Neuronal stem cell (in vitro differentiated cells): ENCODE data around the gene KRT75.
A peak's percentile ranks its signal among the peaks of the same experiment; 100 is the strongest.

Experiments used
- DNase-seq: peaks from one replicate; pipeline ENCODE4 v3.0.0-alpha.2; 2013; ENCODE audit warnings: low spot score
- H2AFZ ChIP-seq: one replicate; pipeline ENCODE4 v1.6.1; 2013; ENCODE audit warnings: mild to moderate bottlenecking, low read length, inconsistent platforms
- H2AK5ac ChIP-seq: 2 replicates; pipeline ENCODE4 v1.6.1; 2013; ENCODE audit warnings: low read depth, mild to moderate bottlenecking, inconsistent platforms, low read length, moderate library complexity, mixed read lengths
- H2BK120ac ChIP-seq: 2 replicates; pipeline ENCODE4 v1.6.1; 2013; ENCODE audit warnings: low read depth, mild to moderate bottlenecking, inconsistent platforms, low read length, moderate library complexity, mixed read lengths
- H2BK12ac ChIP-seq: one replicate; pipeline ENCODE4 v1.6.1; 2013; ENCODE audit warnings: low read length, inconsistent platforms
- H2BK15ac ChIP-seq: 2 replicates; pipeline ENCODE4 v1.6.1; 2013; ENCODE audit warnings: mild to moderate bottlenecking, low read length, inconsistent platforms, mixed read lengths
- H2BK5ac ChIP-seq: one replicate; pipeline ENCODE4 v1.6.1; 2013; ENCODE audit warnings: inconsistent platforms, mild to moderate bottlenecking, low read length, moderate library complexity
- H3K14ac ChIP-seq: one replicate; pipeline ENCODE4 v1.6.1; 2013; ENCODE audit warnings: low read length, inconsistent platforms
- H3K18ac ChIP-seq: 2 replicates; pipeline ENCODE4 v1.6.1; 2013; ENCODE audit warnings: low read length, inconsistent platforms
- H3K23ac ChIP-seq: 2 replicates; pipeline ENCODE4 v1.6.1; 2013; ENCODE audit warnings: low read depth, mild to moderate bottlenecking, mixed read lengths, low read length, inconsistent platforms; ENCODE audit not compliant: poor library complexity
- H3K27ac ChIP-seq: replicated peaks from 3 replicates; pipeline ENCODE4 v1.5.1; 2013; ENCODE audit warnings: low read length, inconsistent platforms
- H3K27me3 ChIP-seq, 3 experiments: 2 replicates each; pipeline ENCODE4 v1.6.1; 2013; ENCODE audit warnings: low read length in 3 of 3, mild to moderate bottlenecking in 2 of 3, inconsistent platforms in 1 of 3, low read depth in 1 of 3, mixed read lengths in 1 of 3, moderate library complexity in 1 of 3; ENCODE audit not compliant: control insufficient read depth in 3 of 3, insufficient read depth in 3 of 3
- H3K36me3 ChIP-seq, 2 donors: replicated peaks in 1 of 2; 2 replicates each; pipeline ENCODE4 v1.6.1; 2013; ENCODE audit warnings: low read length in 2 of 2; ENCODE audit not compliant: control insufficient read depth in 2 of 2, insufficient read depth in 2 of 2
- H3K4ac ChIP-seq: 2 replicates; pipeline ENCODE4 v1.6.1; 2013; ENCODE audit warnings: inconsistent platforms, mild to moderate bottlenecking, low read length, moderate library complexity
- H3K4me1 ChIP-seq, 2 donors: 1 replicate in 1 of 2; 2 replicates in 1 of 2; pipeline ENCODE4 v1.6.1; 2013; ENCODE audit warnings: low read length in 2 of 2, low read depth in 1 of 2; ENCODE audit not compliant: control insufficient read depth in 2 of 2, insufficient read depth in 1 of 2
- H3K4me2 ChIP-seq: one replicate; pipeline ENCODE4 v1.6.1; 2013; ENCODE audit warnings: mild to moderate bottlenecking, low read length, inconsistent platforms; ENCODE audit not compliant: insufficient read depth, poor library complexity, severe bottlenecking
- H3K4me3 ChIP-seq, 2 donors: 2 replicates each; pipeline ENCODE4 v1.5.1; 2013; ENCODE audit warnings: low read length in 2 of 2, mild to moderate bottlenecking in 2 of 2, inconsistent platforms in 1 of 2, moderate library complexity in 1 of 2
- H3K79me1 ChIP-seq: one replicate; pipeline ENCODE4 v1.6.1; 2013; ENCODE audit warnings: low read depth, mild to moderate bottlenecking, inconsistent platforms, low read length, moderate library complexity
- H3K9ac ChIP-seq: one replicate; pipeline ENCODE4 v1.6.1; 2013; ENCODE audit warnings: mild to moderate bottlenecking, low read depth, low read length, inconsistent platforms; ENCODE audit not compliant: poor library complexity
- H3K9me3 ChIP-seq, 2 donors: replicated peaks in 1 of 2; 2 replicates each; pipeline versions ENCODE3 to v1.6.1; 2013; ENCODE audit warnings: low read length in 2 of 2, mild to moderate bottlenecking in 2 of 2, inconsistent platforms in 1 of 2, low read depth in 1 of 2, mixed read lengths in 1 of 2, moderate library complexity in 1 of 2; ENCODE audit not compliant: control insufficient read depth in 2 of 2, insufficient read depth in 1 of 2
- H4K8ac ChIP-seq: one replicate; pipeline ENCODE4 v1.6.1; 2013; ENCODE audit warnings: low read depth, mild to moderate bottlenecking, inconsistent platforms, low read length, moderate library complexity
- H4K91ac ChIP-seq: one replicate; pipeline ENCODE4 v1.6.1; 2013; ENCODE audit warnings: low read length, low read depth, mild to moderate bottlenecking, inconsistent platforms; ENCODE audit not compliant: poor library complexity
- WGBS, 2 donors: extraction: QIAGEN DNeasy Blood & Tissue Kit; methylation state at CpG; one replicate each; pipeline ENCODE4 v1.1.7; 2013; ENCODE audit warnings: missing lambda C conversion rate in 2 of 2, mixed read lengths in 1 of 2; ENCODE audit not compliant: insufficient read length in 2 of 2, insufficient replicate concordance in 1 of 2; ENCODE audit errors: extremely low coverage in 2 of 2; 5-methylcytosine and 5-hydroxymethylcytosine counted together

The KRT75 gene

DNA sequence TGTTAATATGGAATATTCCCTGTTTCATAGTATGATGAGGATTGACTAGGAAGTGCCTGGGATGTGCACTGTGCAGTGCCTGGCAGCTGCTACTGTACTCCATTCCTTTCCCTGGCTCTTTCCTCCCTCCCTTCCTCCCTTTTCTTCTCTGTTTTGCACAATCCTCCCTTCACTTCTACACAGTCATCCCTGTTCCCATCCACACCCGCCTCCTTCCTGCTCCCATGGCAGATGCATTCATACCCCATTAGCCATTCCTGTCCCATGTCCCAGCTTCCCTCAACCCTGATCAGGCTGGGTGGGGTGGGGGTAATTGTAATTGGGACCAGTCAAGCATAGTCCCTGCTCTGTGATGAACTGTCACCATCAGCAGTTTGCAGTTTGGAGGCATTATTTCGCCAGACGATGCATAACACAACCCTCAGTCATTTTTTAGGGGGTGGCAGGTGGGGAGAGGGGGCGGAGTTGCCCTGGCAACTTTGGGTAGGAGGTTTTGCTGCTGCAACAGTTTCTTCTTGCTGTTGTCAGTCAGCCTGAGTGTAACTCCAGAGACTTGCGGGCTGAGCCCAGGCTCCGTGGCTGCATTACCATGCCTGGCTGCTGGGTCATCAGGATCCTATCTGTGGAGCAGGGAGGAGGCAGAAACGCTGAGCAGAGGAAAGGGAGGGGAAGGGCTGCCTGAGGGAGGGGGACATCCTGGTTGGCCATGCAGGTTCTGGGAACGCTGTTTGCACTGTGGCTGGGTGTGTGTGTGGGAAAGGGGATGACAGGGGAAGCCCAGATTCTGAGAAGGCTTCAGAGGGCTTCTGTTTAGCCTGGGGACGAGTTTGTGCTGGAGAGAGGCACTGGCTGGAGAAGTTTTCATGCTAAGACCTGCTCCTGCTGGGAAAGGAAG lies 44.6 kb downstream of the KRT75 start:
- no peak overlapping the region for H3K4me3 ChIP-seq
- H3K79me1 ChIP-seq: no peaks in the 10 kb centered on the region
- H4K91ac ChIP-seq: no peak overlapping the region
- H3K18ac ChIP-seq: no peak overlapping the region
- no CpG with 5 or more reads among the region's 9 CpGs for WGBS, 2 donors
- H2BK15ac ChIP-seq: no peak overlapping the region
- peaks cover 0 to 5% (median 0%) of the 10 kb centered on the region in 3 experiments for H3K27me3 ChIP-seq
- H3K9me3 ChIP-seq: no peaks in the 10 kb centered on the region
- H3K36me3 ChIP-seq: no peaks in the 10 kb centered on the region
- peak overlapping the region; percentile 35 for H3K9ac ChIP-seq
- H3K14ac ChIP-seq: peak overlapping the region; percentile 77
- no peak overlapping the region for H2AK5ac ChIP-seq
- no peak overlapping the region for H3K4me2 ChIP-seq
- H3K4ac ChIP-seq: no peak overlapping the region
- H3K27ac ChIP-seq: no peak overlapping the region
- H2BK120ac ChIP-seq: no peak overlapping the region
- H3K23ac ChIP-seq: no peak overlapping the region
- H4K8ac ChIP-seq: no peak overlapping the region
- H2AFZ ChIP-seq: no peak overlapping the region
- H2BK5ac ChIP-seq: no peak overlapping the region
- peaks cover 0 to 4% of the 10 kb centered on the region in 2 donors for H3K4me1 ChIP-seq
- no peak overlapping the region for H2BK12ac ChIP-seq
- DNase-seq: no peak

DNA sequence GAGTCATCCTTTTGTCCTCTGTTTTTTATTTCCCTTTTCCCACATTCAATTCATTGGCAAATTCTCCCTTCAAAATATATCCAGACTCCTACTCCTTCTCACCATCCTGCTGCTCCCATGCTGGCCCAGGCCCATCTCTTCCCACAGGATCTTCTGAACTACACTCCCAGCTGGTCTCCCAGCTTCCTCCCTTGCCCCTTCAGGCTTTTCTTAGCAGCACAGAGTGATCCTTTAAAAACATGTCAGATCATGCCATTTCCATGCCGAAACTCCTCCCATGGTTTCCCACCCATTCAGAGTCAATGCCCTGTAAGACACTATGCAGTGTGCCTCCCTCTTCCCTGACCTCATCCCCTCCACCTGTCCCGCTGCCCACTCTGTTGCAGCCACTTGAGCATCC lies 46.3 kb downstream of the KRT75 start:
- H2BK15ac ChIP-seq: no peak overlapping the region
- no peak overlapping the region for H3K23ac ChIP-seq
- WGBS, 2 donors: no CpG with 5 or more reads among the region's 2 CpGs
- peaks cover 0 to 4% (median 0%) of the 10 kb centered on the region in 3 experiments for H3K27me3 ChIP-seq
- H2AK5ac ChIP-seq: no peak overlapping the region
- H3K4me3 ChIP-seq: no peak overlapping the region
- H3K9me3 ChIP-seq: no peaks in the 10 kb centered on the region
- H3K14ac ChIP-seq: no peak overlapping the region
- no peak overlapping the region for H3K18ac ChIP-seq
- no peak overlapping the region for H4K91ac ChIP-seq
- no peak overlapping the region for H4K8ac ChIP-seq
- no peak overlapping the region for H2BK12ac ChIP-seq
- H3K27ac ChIP-seq: no peak overlapping the region
- H3K79me1 ChIP-seq: no peaks in the 10 kb centered on the region
- H3K4me1 ChIP-seq: peaks cover 0 to 4% of the 10 kb centered on the region in 2 donors
- H2BK120ac ChIP-seq: peak overlapping the region; percentile 11
- no peak overlapping the region for H3K9ac ChIP-seq
- no peak for DNase-seq
- no peak overlapping the region for H2AFZ ChIP-seq
- H3K36me3 ChIP-seq: no peaks in the 10 kb centered on the region
- no peak overlapping the region for H3K4ac ChIP-seq
- no peak overlapping the region for H3K4me2 ChIP-seq
- no peak overlapping the region for H2BK5ac ChIP-seq

DNA sequence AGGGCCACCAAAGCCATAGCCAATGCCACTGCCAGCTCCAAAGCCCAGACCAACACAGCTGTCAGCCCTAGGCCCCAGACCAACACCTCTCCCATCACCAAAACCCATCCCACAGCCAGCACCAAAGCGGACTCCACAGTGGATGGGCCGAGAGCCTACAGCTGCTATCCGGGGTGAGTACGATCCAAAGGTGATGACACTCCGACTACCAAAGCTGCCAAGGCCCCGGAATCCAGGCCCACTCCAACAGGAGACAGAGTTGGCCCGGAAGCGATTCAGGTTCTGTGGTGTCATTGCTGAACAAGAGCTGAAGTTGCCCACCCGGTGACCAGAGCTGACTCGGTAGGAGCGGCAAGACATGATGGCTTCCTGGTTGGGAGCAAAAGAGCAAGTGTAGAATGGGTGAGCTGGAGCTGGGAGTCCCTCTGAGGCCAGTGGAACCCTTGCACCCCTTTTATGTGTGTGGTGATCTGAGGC lies 48.9 kb downstream of the KRT75 start, which contains the start of gene KRT84:
Gene KRT84 (minus strand): TSS at position 427 of the 477 bp plus-strand sequence. CDS start 67 bp downstream, at position 360.
- Histone ChIP-seq H3K18ac (no peak within 1 kb of the TSS), H3K4me3 (no peak within 1 kb of the TSS), H2BK15ac (no peak within 1 kb of the TSS), H3K14ac (no peak within 1 kb of the TSS), H2BK5ac (no peak within 1 kb of the TSS), H3K79me1 (no peaks in the 10 kb centered on the region), H3K36me3 (no peaks in the 10 kb centered on the region), H2BK120ac (no peak within 1 kb of the TSS), H3K27me3 (peaks cover 0 to 5% (median 0%) of the 10 kb centered on the region in 3 experiments), H4K91ac (no peak within 1 kb of the TSS), H3K27ac (no peak within 1 kb of the TSS), H2BK12ac (no peak within 1 kb of the TSS), H4K8ac (no peak within 1 kb of the TSS), H2AFZ (no peak within 1 kb of the TSS), H2AK5ac (no peak within 1 kb of the TSS), H3K9ac (no peak within 1 kb of the TSS), H3K4me2 (no peak within 1 kb of the TSS), H3K9me3 (no peaks in the 10 kb centered on the region), H3K4ac (no peak within 1 kb of the TSS), H3K4me1 (peaks cover 0 to 4% of the 10 kb centered on the region in 2 donors), H3K23ac (no peak within 1 kb of the TSS)
- WGBS, 2 donors: no CpG with 5 or more reads among the region's 11 CpGs
- DNase-seq: no peak

DNA sequence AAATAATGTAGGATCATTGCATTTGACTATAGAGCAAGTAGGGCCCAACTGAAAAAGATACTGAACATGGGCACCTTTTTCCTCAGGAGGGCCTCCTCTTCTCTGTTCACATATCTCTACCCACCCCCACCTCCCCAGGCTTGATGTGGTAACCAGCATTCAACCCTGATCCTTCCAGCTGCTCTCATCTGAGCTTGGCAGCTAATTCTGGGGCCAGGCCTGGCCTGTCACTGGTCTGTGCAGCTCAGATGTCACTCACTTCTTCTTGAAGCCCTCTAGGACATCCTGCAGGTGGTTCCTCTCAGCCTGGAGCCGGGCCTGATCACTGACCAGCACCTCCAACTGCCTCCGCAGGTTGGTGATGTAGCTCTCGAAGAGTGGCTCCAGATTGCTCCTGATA lies 50.8 kb downstream of the KRT75 start:
- H4K91ac ChIP-seq: no peak overlapping the region
- H3K4ac ChIP-seq: no peak overlapping the region
- no peaks in the 10 kb centered on the region for H3K36me3 ChIP-seq
- H2AK5ac ChIP-seq: no peak overlapping the region
- no peak overlapping the region for H2BK12ac ChIP-seq
- H3K4me2 ChIP-seq: no peak overlapping the region
- no peak overlapping the region for H3K27ac ChIP-seq
- H3K9ac ChIP-seq: peak overlapping the region; percentile 18
- no CpG with 5 or more reads among the region's 3 CpGs for WGBS, 2 donors
- H3K9me3 ChIP-seq: no peaks in the 10 kb centered on the region
- H4K8ac ChIP-seq: no peak overlapping the region
- DNase-seq: no peak
- no peak overlapping the region for H3K23ac ChIP-seq
- H2BK120ac ChIP-seq: no peak overlapping the region
- H3K4me1 ChIP-seq: no peaks in the 10 kb centered on the region
- no peak overlapping the region for H3K18ac ChIP-seq
- H3K14ac ChIP-seq: no peak overlapping the region
- no peak overlapping the region for H3K4me3 ChIP-seq
- H2BK15ac ChIP-seq: no peak overlapping the region
- no peak overlapping the region for H2BK5ac ChIP-seq
- H3K27me3 ChIP-seq: peaks cover 0 to 5% (median 0%) of the 10 kb centered on the region in 3 experiments
- no peak overlapping the region for H2AFZ ChIP-seq
- H3K79me1 ChIP-seq: no peaks in the 10 kb centered on the region
